PC-3 (cell line): Measurements from ENCODE around the gene GARIN3.

Experiments
- EZH2 ChIP-seq: fragments of 300-600 bp; sonication (generic); IDR thresholded peaks from one replicate; pipeline ENCODE4 v1.6.1; 2017; ENCODE audit warnings: antibody characterized with exemption, mild to moderate bottlenecking, low read length; ENCODE audit not compliant: unreplicated experiment
- EZH2phosphoT487 ChIP-seq: fragments of 300-600 bp; sonication (generic); IDR thresholded peaks from 2 replicates; pipeline ENCODE4 v1.6.1; 2018; ENCODE audit warnings: mild to moderate bottlenecking, antibody characterized with exemption, low read length, borderline replicate concordance
- TF ChIP-seq, protein P1 (sequence below): fragments of 300-600 bp; sonication (generic); conservative IDR thresholded peaks from 2 replicates; pipeline ENCODE4 v1.5.1; 2017; ENCODE audit warnings: antibody characterized with exemption, low read depth, mild to moderate bottlenecking, low read length

DNA sequence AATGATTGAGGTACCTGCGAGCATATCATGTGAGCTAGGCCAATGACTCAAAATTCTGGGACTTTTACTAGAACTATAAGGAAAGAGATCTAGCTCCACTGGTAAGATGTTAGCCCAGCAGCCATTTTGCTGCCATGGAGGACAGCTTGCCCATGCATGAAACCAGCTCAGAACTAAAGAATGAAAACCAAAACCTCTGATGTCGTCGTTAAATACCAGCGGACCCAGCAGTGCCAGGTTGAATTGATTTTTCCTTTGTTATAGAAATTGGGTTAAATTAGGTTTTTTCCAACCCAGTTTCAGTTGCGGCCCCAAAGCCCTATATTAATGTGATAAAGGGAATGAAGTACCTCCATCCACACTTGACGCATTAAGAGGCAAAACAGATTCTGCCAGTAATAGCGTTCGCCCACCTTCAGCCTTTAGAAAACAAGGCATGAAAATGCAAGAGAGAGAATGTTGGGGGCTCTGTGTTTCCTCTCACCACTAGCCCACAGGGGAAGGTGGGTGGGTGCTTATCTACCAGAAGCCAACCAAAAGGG, 9.1 kb upstream of the GARIN3 start:
- TF ChIP-seq, protein P1, sequence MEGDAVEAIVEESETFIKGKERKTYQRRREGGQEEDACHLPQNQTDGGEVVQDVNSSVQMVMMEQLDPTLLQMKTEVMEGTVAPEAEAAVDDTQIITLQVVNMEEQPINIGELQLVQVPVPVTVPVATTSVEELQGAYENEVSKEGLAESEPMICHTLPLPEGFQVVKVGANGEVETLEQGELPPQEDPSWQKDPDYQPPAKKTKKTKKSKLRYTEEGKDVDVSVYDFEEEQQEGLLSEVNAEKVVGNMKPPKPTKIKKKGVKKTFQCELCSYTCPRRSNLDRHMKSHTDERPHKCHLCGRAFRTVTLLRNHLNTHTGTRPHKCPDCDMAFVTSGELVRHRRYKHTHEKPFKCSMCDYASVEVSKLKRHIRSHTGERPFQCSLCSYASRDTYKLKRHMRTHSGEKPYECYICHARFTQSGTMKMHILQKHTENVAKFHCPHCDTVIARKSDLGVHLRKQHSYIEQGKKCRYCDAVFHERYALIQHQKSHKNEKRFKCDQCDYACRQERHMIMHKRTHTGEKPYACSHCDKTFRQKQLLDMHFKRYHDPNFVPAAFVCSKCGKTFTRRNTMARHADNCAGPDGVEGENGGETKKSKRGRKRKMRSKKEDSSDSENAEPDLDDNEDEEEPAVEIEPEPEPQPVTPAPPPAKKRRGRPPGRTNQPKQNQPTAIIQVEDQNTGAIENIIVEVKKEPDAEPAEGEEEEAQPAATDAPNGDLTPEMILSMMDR = no peak
- TF ChIP-seq EZH2 = no peak
- TF ChIP-seq EZH2phosphoT487 = no peak
